HPDE6-E6E7 (cell line): ENCODE results near the gene PSMB8.
"Not testable (repeated sequence)": the region's sequence is repeated elsewhere in the genome, so short reads cannot be mapped to it uniquely, and the experiment has no call there.

Experiments
- DNase-seq: peaks from one replicate; pipeline ENCODE4 v3.0.0; 2011; ENCODE audit warnings: missing footprints; ENCODE audit errors: extremely low spot score

The PSMB8 gene

GRCh38 chr6:32843979-32844838 is at the start of gene PSMB8:
TSS of gene PSMB8 (minus strand) at chr6:32844047. CDS start at chr6:32843996, 51 bp downstream.
- peak; percentile 95 for DNase-seq

DNA sequence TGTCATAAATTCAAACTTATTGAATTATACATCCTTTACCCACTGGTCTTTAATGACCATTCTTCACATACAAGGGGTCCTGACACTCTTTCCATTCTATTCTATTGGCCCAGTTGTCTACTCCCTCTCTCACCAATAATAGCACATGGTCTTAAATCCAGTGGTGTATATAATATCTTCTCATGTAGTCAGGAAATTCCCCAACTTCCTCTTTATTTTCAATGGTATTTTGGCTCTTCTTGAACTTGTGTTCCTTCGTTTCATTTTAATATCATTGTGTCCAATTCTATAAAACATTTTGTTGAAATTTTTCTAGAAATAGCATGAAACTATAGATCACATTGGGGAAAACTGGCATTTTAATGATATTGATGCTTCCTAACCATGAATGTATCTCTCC is 47.0 kb upstream of the PSMB8 start:
- DNase-seq = no peak

DNA sequence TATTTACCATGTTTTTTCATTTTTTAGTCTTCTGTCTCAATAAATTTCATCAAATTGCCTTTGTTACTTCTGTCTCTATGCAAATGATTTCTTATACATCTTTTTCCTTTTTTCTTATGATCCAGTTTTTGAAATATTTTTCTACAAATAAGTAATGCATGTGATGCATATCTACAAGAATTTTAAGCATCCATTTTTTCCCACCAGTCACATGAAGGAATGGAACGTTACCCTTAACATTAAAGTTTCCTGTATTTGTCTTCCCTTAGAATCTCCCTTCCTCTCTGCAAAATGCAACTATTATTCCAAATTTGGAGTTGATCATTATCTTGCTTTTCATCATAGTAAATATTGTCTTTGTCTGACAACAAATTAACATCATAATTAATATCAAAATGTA is 45.7 kb upstream of the PSMB8 start:
- no peak for DNase-seq

DNA sequence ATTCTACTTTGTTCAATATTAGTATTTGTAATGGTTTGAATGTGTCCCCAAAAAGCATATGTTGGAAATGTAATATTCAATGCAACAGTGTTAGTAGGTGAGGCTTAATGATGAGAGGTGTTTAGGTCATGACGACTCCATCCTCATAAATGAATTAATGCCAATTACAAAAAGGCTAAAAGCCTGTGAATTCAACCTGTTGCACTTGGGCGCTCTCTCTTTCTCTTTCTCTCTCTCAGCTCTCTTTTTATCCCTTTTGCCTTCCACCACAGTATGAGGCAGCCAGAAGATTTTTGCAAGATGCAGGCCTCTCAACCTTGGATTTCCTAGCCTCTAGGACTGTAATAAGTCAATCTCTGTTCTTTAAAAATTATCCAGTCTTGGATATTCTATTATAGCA is 44.7 kb upstream of the PSMB8 start:
- DNase-seq = no peak

DNA sequence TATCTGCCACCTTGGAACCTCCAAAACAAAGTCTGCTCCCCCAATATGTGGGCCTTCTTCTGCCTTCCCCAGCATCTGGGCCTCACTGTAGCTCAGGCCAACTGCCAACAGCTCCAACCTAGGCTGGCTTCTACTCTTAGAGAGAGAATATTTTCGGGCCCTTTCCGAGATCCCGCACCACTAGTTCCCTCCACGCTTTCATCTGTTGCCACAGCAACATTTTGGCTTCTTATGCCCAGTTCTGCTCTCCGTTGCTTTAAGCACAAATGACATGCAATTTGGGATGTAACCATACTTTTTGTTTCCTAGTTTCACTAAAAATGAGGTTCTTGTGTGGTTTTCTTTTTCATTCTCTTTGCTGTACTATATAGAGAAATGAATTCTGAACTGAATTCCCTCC is 43.8 kb upstream of the PSMB8 start:
- no peak for DNase-seq

DNA sequence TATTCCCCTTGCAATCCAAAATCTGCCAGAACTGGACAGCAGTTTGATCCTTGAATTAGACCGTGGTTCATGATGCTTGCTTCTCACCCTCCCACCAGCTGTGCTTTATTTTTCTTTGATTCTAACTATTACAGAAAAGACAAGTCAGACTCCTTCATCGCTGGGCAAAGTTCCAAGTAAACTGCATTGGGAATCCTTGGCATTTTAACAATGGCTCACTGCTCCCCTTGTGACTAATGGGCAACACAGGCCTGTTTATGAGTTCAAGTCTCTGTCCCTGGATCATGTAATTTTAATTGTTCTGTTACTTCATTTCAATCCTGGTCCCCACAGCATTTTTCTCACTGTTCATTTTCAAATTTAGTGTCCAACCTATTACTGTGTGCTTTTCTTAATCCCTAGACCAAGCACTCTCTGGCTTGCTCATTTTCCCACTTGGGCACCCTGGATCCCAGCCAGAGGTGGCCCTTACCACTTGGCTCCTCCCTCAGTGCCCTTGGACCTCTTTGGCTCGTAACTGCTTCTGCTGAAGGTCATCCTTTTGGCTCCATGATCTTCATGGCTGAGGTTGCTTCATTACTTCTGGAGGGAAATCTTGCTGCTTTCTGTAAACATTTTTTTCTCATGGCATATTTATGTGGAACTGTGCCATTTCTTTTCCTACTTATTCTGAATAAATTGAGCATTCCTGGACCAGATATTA is 43.0 kb upstream of the PSMB8 start:
- no peak for DNase-seq

DNA sequence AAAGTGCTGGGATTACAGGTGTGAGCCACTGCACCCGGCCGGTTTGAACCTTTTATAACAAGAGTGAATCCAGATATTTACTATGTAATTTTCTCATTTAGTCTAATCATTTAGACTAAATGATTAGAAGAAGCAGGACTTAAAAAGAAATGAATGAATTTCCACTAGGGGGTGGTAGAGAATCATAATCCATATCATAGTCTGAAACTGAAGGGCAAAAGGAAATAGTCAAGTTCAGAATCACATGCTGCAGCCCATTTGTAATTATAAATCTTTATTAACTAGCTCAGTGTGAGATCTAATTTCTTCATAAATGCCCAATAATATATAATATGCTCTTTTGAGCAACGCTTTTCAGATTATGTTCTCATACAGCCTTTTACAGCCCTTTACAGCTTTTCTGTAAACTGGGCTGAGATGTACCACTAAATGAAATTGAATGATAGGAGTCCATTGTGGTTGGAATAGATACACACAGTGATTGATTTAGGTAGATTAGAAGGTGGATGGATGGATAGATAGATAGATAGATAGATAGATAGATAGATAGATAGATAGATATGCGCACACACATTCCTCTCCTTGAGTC is 41.9 kb upstream of the PSMB8 start:
- DNase-seq = peak; percentile 45

- DNase-seq = no peak
These were observed 39.9 kb upstream of the PSMB8 start for GRCh38 chr6:32883789-32884188.

- DNase-seq = peak; percentile 52
These were observed 39.0 kb upstream of the PSMB8 start for GRCh38 chr6:32882879-32883250.

- not testable (repeated sequence) for DNase-seq
These were observed 37.1 kb upstream of the PSMB8 start for GRCh38 chr6:32880962-32881361.

GRCh38 chr6:32879691-32880090 is 35.8 kb upstream of the PSMB8 start:
- no peak for DNase-seq

DNA sequence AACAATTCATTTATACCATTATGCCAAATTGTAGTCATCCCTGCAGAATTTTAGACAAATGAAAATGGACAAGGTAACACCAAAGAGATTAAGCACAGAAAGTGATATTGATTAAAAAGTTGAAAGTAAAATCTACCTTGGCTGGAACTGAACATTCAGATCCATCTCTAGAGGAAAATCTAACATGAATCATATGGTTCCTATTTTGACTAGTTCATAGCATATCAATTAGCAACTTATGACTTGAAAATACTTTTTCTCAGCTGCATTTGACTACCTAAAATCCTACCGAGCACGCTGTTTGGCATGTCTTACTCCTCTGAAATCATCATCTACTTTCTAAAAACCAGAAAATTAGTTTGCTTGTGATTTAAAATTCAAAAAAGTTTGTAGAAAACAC is 32.8 kb upstream of the PSMB8 start:
- DNase-seq = no peak

- DNase-seq = not testable (repeated sequence)
These were observed 30.1 kb upstream of the PSMB8 start for GRCh38 chr6:32873947-32874346.

GRCh38 chr6:32868257-32868788 is 24.5 kb upstream of the PSMB8 start:
- peak; percentile 29 for DNase-seq

- no peak for DNase-seq
These were observed 23.9 kb upstream of the PSMB8 start for GRCh38 chr6:32867554-32868256.

- no peak for DNase-seq
These were observed 23.2 kb upstream of the PSMB8 start for GRCh38 chr6:32867022-32867477.

- no peak for DNase-seq
These were observed 22.0 kb upstream of the PSMB8 start for GRCh38 chr6:32865724-32866443.

DNA sequence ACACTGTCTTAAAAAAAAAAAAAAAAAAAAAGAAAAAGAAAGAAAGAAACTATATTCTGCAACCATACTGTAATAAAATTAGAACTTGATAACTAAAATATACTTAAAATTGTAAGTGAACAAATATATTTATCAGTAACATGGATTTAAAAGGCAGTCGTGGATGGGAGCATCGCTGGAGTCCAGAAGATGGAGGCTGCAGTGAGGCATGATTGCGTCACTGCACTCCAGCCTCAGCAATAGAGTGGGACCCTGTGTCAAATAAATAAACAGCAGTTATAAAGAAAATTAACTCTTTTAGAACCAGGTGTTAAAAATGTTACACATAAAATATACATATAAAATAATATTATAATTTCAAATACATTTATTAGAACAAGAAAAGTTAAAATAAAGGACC is 18.9 kb upstream of the PSMB8 start:
- no peak for DNase-seq

DNA sequence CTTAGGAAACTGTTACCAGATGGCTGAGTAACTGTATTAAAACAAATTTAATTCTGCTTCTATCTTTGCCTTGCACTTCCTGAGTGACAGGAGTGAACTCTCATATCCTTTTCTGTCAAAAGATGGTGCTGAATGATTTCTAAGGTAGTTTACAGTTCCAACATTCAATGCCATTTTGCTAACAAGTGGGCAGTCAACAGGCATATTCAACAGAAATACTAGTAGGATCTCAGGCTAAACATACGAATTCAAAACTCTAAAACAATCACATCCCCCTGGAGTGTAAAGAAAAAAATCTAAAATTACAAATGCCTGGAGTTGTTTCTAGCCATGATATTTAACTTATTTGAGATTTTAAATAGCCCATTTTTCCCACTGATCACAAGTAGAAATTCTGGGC is 16.8 kb upstream of the PSMB8 start:
- DNase-seq = no peak

DNA sequence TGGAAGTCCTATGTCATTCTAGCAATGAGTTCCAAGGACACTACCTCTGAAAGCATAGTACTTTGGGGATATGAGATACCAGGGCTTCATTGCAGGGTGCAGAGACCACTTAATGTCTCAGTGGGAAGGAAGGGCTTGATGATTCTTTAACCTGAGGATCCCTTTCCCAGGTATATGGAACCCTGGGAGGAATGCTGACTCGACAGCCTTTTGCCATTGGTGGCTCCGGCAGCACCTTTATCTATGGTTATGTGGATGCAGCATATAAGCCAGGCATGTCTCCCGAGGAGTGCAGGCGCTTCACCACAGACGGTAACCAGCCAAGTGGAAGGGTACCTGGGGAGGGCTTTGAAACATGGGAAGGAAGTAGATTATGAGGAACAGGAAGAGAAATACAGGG is 14.3 kb upstream of the PSMB8 start:
- no peak for DNase-seq
